NK-92 (cell line): ENCODE results near the gene ZC2HC1C.
A peak's percentile ranks its signal among the peaks of the same experiment; 100 is the strongest.

Source experiments
- DNase-seq: peaks from one replicate; lab custom pipeline; 2025; ENCODE audit not compliant: unreplicated experiment; lab: John Stamatoyannopoulos, UW

The ZC2HC1C gene, protein sequence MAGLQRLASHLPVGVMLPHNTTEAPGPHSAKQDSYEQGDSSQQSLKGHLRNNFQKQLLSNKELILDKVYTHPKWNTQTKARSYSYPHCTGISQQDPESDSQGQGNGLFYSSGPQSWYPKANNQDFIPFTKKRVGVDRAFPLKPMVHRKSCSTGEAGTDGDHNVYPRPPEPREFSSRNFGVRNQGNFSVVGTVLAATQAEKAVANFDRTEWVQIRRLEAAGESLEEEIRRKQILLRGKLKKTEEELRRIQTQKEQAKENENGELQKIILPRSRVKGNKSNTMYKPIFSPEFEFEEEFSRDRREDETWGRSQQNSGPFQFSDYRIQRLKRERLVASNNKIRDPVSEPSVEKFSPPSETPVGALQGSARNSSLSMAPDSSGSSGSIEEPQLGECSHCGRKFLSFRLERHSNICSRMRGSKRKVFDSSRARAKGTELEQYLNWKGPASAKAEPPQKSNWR

DNA sequence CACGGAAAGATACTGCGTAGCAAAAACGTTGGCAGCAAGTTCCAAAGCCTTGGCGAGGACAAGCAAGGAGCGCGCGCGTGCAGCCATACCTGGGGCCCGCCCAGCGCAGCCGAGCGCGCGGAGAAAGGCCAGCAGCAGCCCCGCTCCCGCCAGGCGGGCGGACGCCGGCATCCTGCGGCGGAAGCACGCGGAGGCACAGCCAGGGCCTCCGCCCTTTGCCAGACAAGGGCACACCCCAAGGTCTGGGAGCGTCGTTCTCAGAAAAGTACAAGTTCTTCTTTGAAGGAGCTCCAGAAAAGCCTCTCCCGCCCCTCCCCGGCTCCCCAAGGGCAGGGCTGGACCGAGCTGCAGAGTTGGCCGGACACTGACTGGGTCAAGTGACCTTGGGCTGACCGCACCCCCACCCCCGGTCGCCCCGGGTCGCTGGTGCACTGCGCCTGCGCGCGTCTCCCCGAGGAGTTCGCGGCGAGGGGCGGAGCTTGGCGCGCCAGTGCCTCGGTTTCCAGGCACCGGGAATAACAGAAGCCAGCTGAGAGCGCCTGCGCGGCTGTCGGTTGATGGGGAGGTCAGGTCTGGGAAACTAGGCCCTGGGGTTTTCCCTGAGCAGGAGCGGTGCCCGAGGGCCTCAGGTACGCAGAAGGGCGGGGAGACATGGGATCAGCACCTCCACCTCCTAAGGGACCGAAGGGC is at the start of gene ZC2HC1C:
Gene ZC2HC1C, plus strand, starts transcription at position 521 of the 690 bp plus-strand sequence. CDS start 933 bp downstream, outside the sequence.
- no peak for DNase-seq

DNA sequence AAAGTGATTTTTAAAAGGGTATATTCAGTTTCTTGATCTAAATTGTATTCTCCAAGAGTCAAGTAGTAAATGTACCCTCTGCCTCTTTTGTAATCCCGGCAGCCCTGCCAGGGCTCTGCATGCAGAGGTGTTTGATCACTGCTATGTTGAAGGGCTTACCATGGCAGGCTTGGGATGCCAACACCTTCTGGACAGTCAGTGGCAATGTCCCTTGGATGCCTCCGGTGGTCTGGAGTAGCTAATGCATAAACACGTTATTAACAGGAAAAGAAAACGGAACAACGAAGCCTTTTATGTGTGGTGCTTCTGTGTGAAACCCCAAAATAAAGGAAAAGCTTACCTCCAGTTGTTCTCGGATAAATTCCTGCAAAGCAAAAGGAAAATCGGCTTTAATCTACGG is 46.8 kb upstream of the ZC2HC1C start:
- no peak for DNase-seq

GRCh38 chr14:75023108-75023507 is 46.3 kb upstream of the ZC2HC1C start:
- DNase-seq, result no peak

DNA sequence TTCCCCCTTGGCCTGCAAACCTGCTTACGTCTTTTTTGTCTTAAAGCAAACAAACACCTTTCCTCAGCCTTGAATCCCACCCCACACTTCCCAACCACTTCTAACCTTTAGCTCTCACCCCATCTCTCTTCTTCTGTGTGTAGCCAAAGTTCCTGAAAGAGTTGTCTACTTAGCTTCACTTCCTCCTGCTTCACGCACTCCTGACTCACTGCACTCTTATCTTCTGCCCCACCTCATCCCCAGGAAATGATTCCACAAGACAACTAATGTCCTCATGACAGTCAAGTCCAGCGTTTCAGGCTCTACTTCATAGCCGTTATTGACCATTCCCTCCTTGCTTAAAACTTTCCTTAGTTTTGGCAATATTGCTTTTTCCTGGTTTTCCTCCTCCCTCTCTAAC is 44.4 kb upstream of the ZC2HC1C start:
- DNase-seq, result no peak

DNA sequence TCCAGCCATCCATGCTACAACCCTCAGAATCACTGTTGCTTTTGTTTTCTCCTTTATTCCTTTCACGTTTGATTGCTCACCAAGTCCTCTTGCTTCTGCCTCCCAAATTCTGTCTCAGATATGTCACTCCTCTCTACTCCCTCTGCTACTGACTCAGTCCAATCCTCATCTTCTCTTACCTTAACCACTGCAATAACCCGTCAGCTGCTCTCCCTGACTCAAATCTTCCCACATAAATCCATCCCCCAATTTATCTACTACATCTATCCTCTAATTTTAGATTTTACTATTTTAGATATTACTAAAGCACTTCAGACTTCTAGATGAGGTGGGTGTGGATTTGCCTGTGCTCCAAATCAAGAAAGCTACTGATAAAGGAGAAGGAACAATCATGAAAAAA is 43.6 kb upstream of the ZC2HC1C start:
- DNase-seq, result no peak

GRCh38 chr14:75030147-75030546 is 39.3 kb upstream of the ZC2HC1C start:
- no peak for DNase-seq

GRCh38 chr14:75032939-75033338 is 36.5 kb upstream of the ZC2HC1C start:
- no peak for DNase-seq

GRCh38 chr14:75040507-75040906 is 28.9 kb upstream of the ZC2HC1C start:
- no peak for DNase-seq

GRCh38 chr14:75040959-75041358 is 28.5 kb upstream of the ZC2HC1C start:
- DNase-seq, result no peak

DNA sequence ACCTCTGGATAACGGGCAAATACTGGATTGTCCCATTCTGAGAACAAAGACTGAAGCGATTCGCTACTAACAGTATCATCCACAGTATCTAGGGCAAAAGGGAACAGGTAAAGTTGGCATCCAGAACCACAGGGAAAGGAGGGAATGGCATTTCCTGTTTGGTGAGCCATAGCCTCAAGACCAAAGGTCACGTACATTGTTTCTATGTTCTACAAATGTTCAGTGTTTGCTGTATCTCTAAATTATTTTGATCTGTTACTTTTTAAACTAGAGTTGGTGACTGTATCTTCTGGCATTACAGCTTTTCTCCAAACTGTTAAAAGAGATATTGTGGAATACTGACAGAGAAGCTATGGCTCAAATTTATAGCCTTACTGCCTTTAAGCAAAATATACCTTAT is 27.8 kb upstream of the ZC2HC1C start:
- no peak for DNase-seq

GRCh38 chr14:75042035-75042434 is 27.4 kb upstream of the ZC2HC1C start:
- DNase-seq, result no peak

DNA sequence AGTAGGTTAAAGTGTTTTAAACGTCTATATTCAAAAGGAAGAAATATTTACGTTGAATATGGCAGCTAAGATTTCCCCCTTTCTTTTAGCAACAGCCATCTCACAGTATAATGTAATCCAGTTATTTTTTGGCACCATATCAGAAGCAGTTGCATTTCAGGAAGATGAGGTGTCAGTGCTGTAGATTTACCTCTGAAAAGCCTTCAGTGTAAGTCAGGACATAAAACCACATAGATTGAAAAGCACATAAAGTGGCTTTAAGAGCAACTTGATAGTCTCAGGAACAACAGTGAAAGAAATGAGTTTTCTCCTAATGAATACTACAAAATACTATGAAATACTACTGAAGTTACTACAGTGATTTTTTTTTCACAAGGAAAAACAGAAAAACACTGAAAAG is 25.1 kb upstream of the ZC2HC1C start:
- no peak for DNase-seq

DNA sequence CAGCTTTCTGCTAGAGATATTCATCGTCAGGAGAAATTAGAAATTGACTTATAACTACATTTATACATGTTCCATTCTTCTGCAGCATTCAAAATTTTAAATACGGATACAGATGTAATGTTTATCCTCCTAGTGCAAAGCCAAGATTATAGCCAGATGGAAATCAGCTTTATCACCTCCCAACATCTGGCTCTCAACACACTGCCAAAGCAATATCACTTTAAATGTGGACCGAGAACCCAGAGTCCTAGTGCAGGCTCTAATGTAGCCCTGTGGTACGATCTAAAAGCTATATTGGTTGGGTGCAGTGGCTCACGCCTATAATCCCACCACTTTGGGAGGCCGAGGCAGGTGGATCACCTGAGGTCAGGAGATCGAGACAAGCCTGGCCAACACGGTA is 24.7 kb upstream of the ZC2HC1C start:
- no peak for DNase-seq

DNA sequence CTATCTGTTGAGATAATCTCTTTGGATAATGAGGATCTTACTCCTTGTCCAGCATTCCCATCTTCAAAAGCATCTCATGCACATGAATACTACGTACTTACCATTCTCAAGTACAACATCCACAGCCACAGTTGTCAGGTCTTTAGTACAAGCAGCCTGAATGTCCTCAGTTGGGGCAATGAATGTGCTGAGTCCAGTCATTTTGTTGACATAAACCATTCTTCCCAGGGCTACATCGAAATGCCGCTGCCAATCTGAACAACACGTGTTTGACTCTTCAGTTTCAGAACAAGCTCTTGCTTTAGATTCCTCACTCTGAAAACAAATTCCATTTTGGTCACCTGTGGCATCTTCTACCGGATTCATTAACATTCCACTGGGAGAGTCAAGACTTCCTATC is 23.2 kb upstream of the ZC2HC1C start:
- DNase-seq, result no peak

GRCh38 chr14:75046899-75047298 is 22.5 kb upstream of the ZC2HC1C start:
- DNase-seq, result no peak

- no peak for DNase-seq
Observed at GRCh38 chr14:75047506-75047905, 21.9 kb upstream of the ZC2HC1C start.

GRCh38 chr14:75048101-75048500 is 21.3 kb upstream of the ZC2HC1C start:
- DNase-seq, result no peak

DNA sequence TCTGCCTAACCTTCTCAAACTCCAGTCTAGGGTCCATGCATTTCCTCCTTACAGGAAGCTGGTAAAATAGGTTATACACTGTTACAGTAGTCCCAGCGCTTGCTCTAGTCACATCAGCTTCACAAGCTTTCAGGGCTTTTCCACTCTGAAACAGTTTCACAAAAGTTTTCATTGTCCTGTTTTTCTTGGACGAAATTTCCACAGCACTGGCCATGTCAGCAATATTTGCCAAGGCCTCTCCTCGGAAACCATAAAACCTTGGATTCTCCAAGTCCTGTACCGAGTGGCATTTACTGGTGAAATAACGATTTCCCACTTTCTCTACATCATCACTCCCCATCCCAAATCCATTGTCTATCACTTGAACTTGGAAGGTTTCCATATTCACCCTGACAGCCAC is 20.3 kb upstream of the ZC2HC1C start:
- DNase-seq, result no peak

DNA sequence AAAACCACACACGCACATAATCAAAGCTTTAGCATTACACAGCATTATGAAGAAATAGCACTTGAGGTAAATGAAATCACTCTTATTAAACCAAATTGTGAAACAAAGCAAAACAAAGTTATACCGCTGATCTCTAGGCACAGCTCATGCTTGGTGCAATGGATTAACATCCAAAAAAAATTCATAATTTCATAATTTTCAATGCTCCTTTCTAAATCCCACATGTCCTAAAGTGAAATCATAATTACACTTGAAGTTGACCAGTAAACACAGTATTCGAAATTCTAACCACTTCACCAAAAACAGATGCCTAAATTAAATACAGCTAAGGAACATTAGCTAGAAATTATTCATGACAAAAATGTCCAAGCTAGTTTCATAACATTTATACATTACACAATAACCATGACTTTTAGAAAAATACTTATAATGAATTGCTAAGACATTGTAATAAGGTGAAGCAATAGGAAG is 19.7 kb upstream of the ZC2HC1C start:
- DNase-seq, result no peak

DNA sequence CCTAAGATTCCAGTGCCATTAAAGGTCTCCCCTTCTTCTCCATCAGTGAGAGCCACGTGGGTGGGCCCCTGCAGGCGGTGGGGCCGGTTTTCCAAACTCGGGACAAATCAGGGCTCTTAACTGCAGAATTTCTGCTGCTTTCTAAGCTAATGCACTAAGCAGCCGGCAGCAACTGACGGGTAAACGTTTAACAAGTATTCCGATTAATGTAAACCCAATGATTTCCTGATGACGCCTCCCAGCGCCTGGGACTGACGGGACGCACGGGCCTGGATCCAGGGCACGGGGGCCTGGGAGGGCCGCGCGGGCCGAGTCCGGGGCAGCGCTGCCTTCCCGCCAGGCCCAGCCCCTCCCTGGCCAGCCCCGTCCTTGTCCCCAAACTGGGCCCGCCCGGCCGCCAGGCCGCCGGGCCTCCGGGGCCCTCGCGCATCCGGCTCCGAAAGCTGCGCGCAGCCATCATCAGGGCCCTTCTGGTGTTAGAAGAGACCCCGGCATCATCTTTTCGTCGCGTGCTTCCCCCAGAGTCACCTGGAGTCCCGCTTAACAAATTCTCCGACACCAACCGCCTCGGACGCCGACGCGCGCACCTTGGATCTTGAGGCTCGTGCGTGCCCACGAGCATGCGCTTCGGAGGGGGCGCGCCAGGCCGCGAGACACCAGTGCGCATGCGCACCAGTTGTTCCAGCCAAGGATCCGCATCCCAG is 18.4 kb upstream of the ZC2HC1C start, which contains the start of gene MLH3:
Gene MLH3, minus strand, starts transcription at position 616 of the 704 bp plus-strand sequence. CDS start 1,812 bp downstream, outside the sequence.
- peak; percentile 24 for DNase-seq

DNA sequence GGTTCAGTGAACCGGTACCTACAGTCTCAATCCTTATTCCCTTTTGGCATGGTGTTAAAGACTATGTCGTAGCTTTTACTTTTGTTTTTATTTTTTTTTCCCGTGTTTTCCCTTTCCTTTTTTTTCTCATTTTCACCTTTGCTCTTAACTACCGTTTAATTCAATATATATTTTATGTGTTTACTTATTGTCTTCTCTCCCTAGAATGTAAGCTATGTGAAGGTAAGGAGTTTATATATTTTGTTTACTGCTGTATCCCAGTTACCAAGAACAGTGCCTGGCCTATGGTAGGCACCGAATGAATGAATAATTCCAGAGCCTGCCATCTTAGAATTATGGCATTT is 17.9 kb upstream of the ZC2HC1C start:
- DNase-seq, result no peak
